ENCODE data around the gene GRPEL1. TPM values are rescaled to one million over a fixed set of nuclear protein-coding genes. Genes with fewer than 3 reads are reported as not detected.

Gene GRPEL1
- total and polyA plus RNA-seq, 4 donors: 9.8 to 98.1 (median 40.2) TPM

GRCh38 chr4:7070729-7071511 is 3.1 kb upstream of the GRPEL1 start:
- H3K4me3 ChIP-seq (ENCODE audit: low read depth in 1 of 3, low read length in 3 of 3): no peak overlapping the region
- TF ChIP-seq, protein P1, sequence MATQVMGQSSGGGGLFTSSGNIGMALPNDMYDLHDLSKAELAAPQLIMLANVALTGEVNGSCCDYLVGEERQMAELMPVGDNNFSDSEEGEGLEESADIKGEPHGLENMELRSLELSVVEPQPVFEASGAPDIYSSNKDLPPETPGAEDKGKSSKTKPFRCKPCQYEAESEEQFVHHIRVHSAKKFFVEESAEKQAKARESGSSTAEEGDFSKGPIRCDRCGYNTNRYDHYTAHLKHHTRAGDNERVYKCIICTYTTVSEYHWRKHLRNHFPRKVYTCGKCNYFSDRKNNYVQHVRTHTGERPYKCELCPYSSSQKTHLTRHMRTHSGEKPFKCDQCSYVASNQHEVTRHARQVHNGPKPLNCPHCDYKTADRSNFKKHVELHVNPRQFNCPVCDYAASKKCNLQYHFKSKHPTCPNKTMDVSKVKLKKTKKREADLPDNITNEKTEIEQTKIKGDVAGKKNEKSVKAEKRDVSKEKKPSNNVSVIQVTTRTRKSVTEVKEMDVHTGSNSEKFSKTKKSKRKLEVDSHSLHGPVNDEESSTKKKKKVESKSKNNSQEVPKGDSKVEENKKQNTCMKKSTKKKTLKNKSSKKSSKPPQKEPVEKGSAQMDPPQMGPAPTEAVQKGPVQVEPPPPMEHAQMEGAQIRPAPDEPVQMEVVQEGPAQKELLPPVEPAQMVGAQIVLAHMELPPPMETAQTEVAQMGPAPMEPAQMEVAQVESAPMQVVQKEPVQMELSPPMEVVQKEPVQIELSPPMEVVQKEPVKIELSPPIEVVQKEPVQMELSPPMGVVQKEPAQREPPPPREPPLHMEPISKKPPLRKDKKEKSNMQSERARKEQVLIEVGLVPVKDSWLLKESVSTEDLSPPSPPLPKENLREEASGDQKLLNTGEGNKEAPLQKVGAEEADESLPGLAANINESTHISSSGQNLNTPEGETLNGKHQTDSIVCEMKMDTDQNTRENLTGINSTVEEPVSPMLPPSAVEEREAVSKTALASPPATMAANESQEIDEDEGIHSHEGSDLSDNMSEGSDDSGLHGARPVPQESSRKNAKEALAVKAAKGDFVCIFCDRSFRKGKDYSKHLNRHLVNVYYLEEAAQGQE (IDR thresholded peaks at IDR 0.05): no peak
- TF ChIP-seq FOXA2 (IDR thresholded peaks at IDR 0.05) (no peak), HNF4A (conservative IDR thresholded peaks at IDR 0.05) (peak in 1 of 2 donors; percentile 48), HNF4G (IDR thresholded peaks at IDR 0.05) (no peak), SP1 (IDR thresholded peaks at IDR 0.05) (no peak), GABPA (IDR thresholded peaks at IDR 0.05 in 1 of 2, conservative IDR thresholded peaks at IDR 0.05 in 1 of 2) (no peak), RXRA (IDR thresholded peaks at IDR 0.05) (peak in 1 of 2 donors; percentile 62), JUND (IDR thresholded peaks at IDR 0.05) (no peak), EGR1 (IDR thresholded peaks at IDR 0.05; ENCODE audit: low read depth in 2 of 2) (no peak), TAF1 (conservative IDR thresholded peaks at IDR 0.05) (no peak), FOXA1 (IDR thresholded peaks at IDR 0.05) (no peak), MAX (IDR thresholded peaks at IDR 0.05) (no peak), NR2F2 (IDR thresholded peaks at IDR 0.05) (peak; percentile 22), ATF3 (IDR thresholded peaks at IDR 0.05) (no peak), RAD21 (IDR thresholded peaks at IDR 0.05) (peak; percentile 96 to 99), YY1 (IDR thresholded peaks at IDR 0.05) (no peak)
- TF ChIP-seq, protein P2, sequence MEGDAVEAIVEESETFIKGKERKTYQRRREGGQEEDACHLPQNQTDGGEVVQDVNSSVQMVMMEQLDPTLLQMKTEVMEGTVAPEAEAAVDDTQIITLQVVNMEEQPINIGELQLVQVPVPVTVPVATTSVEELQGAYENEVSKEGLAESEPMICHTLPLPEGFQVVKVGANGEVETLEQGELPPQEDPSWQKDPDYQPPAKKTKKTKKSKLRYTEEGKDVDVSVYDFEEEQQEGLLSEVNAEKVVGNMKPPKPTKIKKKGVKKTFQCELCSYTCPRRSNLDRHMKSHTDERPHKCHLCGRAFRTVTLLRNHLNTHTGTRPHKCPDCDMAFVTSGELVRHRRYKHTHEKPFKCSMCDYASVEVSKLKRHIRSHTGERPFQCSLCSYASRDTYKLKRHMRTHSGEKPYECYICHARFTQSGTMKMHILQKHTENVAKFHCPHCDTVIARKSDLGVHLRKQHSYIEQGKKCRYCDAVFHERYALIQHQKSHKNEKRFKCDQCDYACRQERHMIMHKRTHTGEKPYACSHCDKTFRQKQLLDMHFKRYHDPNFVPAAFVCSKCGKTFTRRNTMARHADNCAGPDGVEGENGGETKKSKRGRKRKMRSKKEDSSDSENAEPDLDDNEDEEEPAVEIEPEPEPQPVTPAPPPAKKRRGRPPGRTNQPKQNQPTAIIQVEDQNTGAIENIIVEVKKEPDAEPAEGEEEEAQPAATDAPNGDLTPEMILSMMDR (IDR thresholded peaks at IDR 0.05; ENCODE audit: low read depth, low read length, missing input control): peak; percentile 99
- TF ChIP-seq, protein P3, sequence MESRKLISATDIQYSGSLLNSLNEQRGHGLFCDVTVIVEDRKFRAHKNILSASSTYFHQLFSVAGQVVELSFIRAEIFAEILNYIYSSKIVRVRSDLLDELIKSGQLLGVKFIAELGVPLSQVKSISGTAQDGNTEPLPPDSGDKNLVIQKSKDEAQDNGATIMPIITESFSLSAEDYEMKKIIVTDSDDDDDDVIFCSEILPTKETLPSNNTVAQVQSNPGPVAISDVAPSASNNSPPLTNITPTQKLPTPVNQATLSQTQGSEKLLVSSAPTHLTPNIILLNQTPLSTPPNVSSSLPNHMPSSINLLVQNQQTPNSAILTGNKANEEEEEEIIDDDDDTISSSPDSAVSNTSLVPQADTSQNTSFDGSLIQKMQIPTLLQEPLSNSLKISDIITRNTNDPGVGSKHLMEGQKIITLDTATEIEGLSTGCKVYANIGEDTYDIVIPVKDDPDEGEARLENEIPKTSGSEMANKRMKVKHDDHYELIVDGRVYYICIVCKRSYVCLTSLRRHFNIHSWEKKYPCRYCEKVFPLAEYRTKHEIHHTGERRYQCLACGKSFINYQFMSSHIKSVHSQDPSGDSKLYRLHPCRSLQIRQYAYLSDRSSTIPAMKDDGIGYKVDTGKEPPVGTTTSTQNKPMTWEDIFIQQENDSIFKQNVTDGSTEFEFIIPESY (IDR thresholded peaks at IDR 0.05): no peak
- H3K4me1 ChIP-seq (ENCODE audit: control insufficient read depth in 4 of 4, insufficient read depth in 4 of 4, low read length in 3 of 4): peaks cover 8 to 18% (median 13%) of the 10 kb centered on the region in 4 donors
- peak; percentile 90 for DNase-seq (ENCODE audit: low spot score)
- WGBS: 38% methylated on average over 23 of the region's 23 CpGs
- H3K9ac ChIP-seq (ENCODE audit: low read depth in 1 of 2, low read length in 2 of 2): no peak overlapping the region
- H3K27me3 ChIP-seq (ENCODE audit: control insufficient read depth in 4 of 4, insufficient read depth in 4 of 4, low read length in 3 of 4): no peaks in the 10 kb centered on the region
- no peaks in the 10 kb centered on the region for H3K9me3 ChIP-seq (ENCODE audit: control insufficient read depth in 4 of 4, low read length in 3 of 4)
- no peak overlapping the region for H3K27ac ChIP-seq (ENCODE audit: low read depth in 1 of 2, low read length in 2 of 2)
- no peaks in the 10 kb centered on the region for H3K36me3 ChIP-seq (ENCODE audit: control insufficient read depth in 4 of 4, insufficient read depth in 3 of 4, low read depth in 1 of 4, low read length in 3 of 4)
